ENCODE data around the gene CLTRN. TPM values are rescaled to one million over a fixed set of nuclear protein-coding genes. Genes with fewer than 3 reads are reported as not detected.
"Not testable (repeated sequence)": the region's sequence is repeated elsewhere in the genome, so short reads cannot be mapped to it uniquely, and the experiment has no call there.

The CLTRN gene
- total RNA-seq: 0.50 and 2.0 TPM in 2 replicates

GRCh38 chrX:15664487-15665444, at the start of gene CLTRN:
CLTRN (minus strand) TSS chrX:15664805; CDS start chrX:15664775, 30 bp downstream.
- no peak for TF ChIP-seq CTCF (IDR thresholded peaks at IDR 0.05; ENCODE audit: insufficient read depth, low read length, poor library complexity, severe bottlenecking)
- Histone ChIP-seq H3K4me3 (ENCODE audit: low read depth, low read length) (no peak within 1 kb of the TSS), H3K36me3 (ENCODE audit: control insufficient read depth, insufficient read depth, low read length) (no peaks in the 10 kb centered on the region), H3K27me3 (ENCODE audit: control insufficient read depth, insufficient read depth, low read length) (no peaks in the 10 kb centered on the region)
- DNase-seq (ENCODE audit: low read depth): no peak

- H3K4me3 ChIP-seq (ENCODE audit: low read depth, low read length); H3K36me3 ChIP-seq (ENCODE audit: control insufficient read depth, insufficient read depth, low read length); DNase-seq (ENCODE audit: low read depth); H3K27me3 ChIP-seq (ENCODE audit: control insufficient read depth, insufficient read depth, low read length): not testable (repeated sequence)
Measured at GRCh38 chrX:15704273-15704672, 39.7 kb upstream of the CLTRN start.

GRCh38 chrX:15703809-15704208, 39.2 kb upstream of the CLTRN start:
- not testable (repeated sequence) for DNase-seq (ENCODE audit: low read depth); H3K4me3 ChIP-seq (ENCODE audit: low read depth, low read length); H3K27me3 ChIP-seq (ENCODE audit: control insufficient read depth, insufficient read depth, low read length); H3K36me3 ChIP-seq (ENCODE audit: control insufficient read depth, insufficient read depth, low read length)

- Histone ChIP-seq H3K36me3 (ENCODE audit: control insufficient read depth, insufficient read depth, low read length) (no peaks in the 10 kb centered on the region), H3K4me3 (ENCODE audit: low read depth, low read length) (no peak overlapping the region), H3K27me3 (ENCODE audit: control insufficient read depth, insufficient read depth, low read length) (no peaks in the 10 kb centered on the region)
- no peak for TF ChIP-seq CTCF (IDR thresholded peaks at IDR 0.05; ENCODE audit: insufficient read depth, low read length, poor library complexity, severe bottlenecking)
- no peak for DNase-seq (ENCODE audit: low read depth)
Measured at GRCh38 chrX:15702488-15703371, 38.1 kb upstream of the CLTRN start.

- Histone ChIP-seq H3K4me3 (ENCODE audit: low read depth, low read length) (no peak overlapping the region), H3K36me3 (ENCODE audit: control insufficient read depth, insufficient read depth, low read length) (no peaks in the 10 kb centered on the region), H3K27me3 (ENCODE audit: control insufficient read depth, insufficient read depth, low read length) (no peaks in the 10 kb centered on the region)
- no peak for DNase-seq (ENCODE audit: low read depth)
- TF ChIP-seq CTCF (IDR thresholded peaks at IDR 0.05; ENCODE audit: insufficient read depth, low read length, poor library complexity, severe bottlenecking): no peak
Measured at GRCh38 chrX:15696516-15696915, 31.9 kb upstream of the CLTRN start.

GRCh38 chrX:15694941-15695451, 30.4 kb upstream of the CLTRN start:
- H3K36me3 ChIP-seq (ENCODE audit: control insufficient read depth, insufficient read depth, low read length): no peaks in the 10 kb centered on the region

More at GRCh38 chrX:15694941-15695451, 30.4 kb upstream of the CLTRN start:
- Histone ChIP-seq H3K27me3 (ENCODE audit: control insufficient read depth, insufficient read depth, low read length) (no peaks in the 10 kb centered on the region), H3K4me3 (ENCODE audit: low read depth, low read length) (no peak overlapping the region)
- TF ChIP-seq CTCF (IDR thresholded peaks at IDR 0.05; ENCODE audit: insufficient read depth, low read length, poor library complexity, severe bottlenecking): no peak
- no peak for DNase-seq (ENCODE audit: low read depth)

Data from kidney epithelial cell (primary cell).